Measurements from ENCODE around the gene PTPRT.

Gene PTPRT

GRCh38 chr20:43187476-43188233 lies 2.1 kb downstream of the PTPRT start:
- peak overlapping the region; percentile 67 for H3K4me3 ChIP-seq (ENCODE audit: low read depth, low read length)
- H3K9me3 ChIP-seq (ENCODE audit: control insufficient read depth, insufficient read depth, low read depth, low read length), result no peaks in the 10 kb centered on the region
- H3K4me1 ChIP-seq (ENCODE audit: control insufficient read depth, insufficient read depth, low read length), result peaks cover 5% of the 10 kb centered on the region; the same call in 1 of the 2 replicates
- no peak overlapping the region for H3K27ac ChIP-seq (ENCODE audit: low read depth, low read length)
- H3K9ac ChIP-seq (ENCODE audit: low read length), result no peak overlapping the region
- no peaks in the 10 kb centered on the region for H3K36me3 ChIP-seq (ENCODE audit: control insufficient read depth, insufficient read depth, low read length)
- peaks cover 82% of the 10 kb centered on the region for H3K27me3 ChIP-seq (ENCODE audit: control insufficient read depth, insufficient read depth, low read length)

- peaks cover 5% of the 10 kb centered on the region; the same call in 1 of the 2 replicates for H3K4me1 ChIP-seq (ENCODE audit: control insufficient read depth, insufficient read depth, low read length)
- H3K27ac ChIP-seq (ENCODE audit: low read depth, low read length), result no peak overlapping the region
- H3K9me3 ChIP-seq (ENCODE audit: control insufficient read depth, insufficient read depth, low read depth, low read length), result no peaks in the 10 kb centered on the region
- H3K36me3 ChIP-seq (ENCODE audit: control insufficient read depth, insufficient read depth, low read length), result no peaks in the 10 kb centered on the region
- H3K27me3 ChIP-seq (ENCODE audit: control insufficient read depth, insufficient read depth, low read length), result peaks cover 70% of the 10 kb centered on the region
- no peak overlapping the region for H3K4me3 ChIP-seq (ENCODE audit: low read depth, low read length)
- no peak overlapping the region for H3K9ac ChIP-seq (ENCODE audit: low read length)
Observed at GRCh38 chr20:43186312-43186711, 3.4 kb downstream of the PTPRT start.

- Histone ChIP-seq H3K4me3 (ENCODE audit: low read depth, low read length) (no peak overlapping the region), H3K36me3 (ENCODE audit: control insufficient read depth, insufficient read depth, low read length) (no peaks in the 10 kb centered on the region), H3K9ac (ENCODE audit: low read length) (no peak overlapping the region), H3K27ac (ENCODE audit: low read depth, low read length) (no peak overlapping the region), H3K9me3 (ENCODE audit: control insufficient read depth, insufficient read depth, low read depth, low read length) (no peaks in the 10 kb centered on the region), H3K27me3 (ENCODE audit: control insufficient read depth, insufficient read depth, low read length) (peaks cover 66% of the 10 kb centered on the region), H3K4me1 (ENCODE audit: control insufficient read depth, insufficient read depth, low read length) (peaks cover 5% of the 10 kb centered on the region; the same call in 1 of the 2 replicates)
Observed at GRCh38 chr20:43185901-43186300, 3.8 kb downstream of the PTPRT start.

- Histone ChIP-seq H3K4me1 (ENCODE audit: control insufficient read depth, insufficient read depth, low read length) (peaks cover 5% of the 10 kb centered on the region; the same call in 1 of the 2 replicates), H3K9ac (ENCODE audit: low read length) (no peak overlapping the region), H3K36me3 (ENCODE audit: control insufficient read depth, insufficient read depth, low read length) (no peaks in the 10 kb centered on the region), H3K4me3 (ENCODE audit: low read depth, low read length) (no peak overlapping the region), H3K27me3 (ENCODE audit: control insufficient read depth, insufficient read depth, low read length) (peaks cover 45% of the 10 kb centered on the region), H3K9me3 (ENCODE audit: control insufficient read depth, insufficient read depth, low read depth, low read length) (no peaks in the 10 kb centered on the region), H3K27ac (ENCODE audit: low read depth, low read length) (no peak overlapping the region)
Observed at GRCh38 chr20:43183536-43184070, 6.1 kb downstream of the PTPRT start.

DNA sequence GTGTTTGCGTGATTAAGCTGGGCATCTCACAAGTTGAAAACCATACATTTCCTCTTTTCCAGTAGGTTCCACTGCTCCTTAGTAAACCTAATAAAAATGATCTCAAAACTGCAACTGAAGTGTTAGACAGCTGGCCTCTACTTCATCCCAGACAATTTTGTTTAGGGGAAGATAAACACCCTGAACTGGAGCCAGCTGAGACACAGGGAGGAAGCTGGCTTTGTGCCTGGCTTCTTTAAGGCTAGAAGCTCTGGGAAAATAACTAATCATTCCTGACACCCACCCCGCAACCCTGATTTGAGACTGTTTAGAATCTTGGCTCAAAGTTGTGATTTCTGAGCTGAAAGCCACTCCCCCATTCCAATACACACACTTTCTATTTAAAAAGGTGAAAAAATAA lies 11.6 kb downstream of the PTPRT start:
- no peaks in the 10 kb centered on the region for H3K36me3 ChIP-seq (ENCODE audit: control insufficient read depth, insufficient read depth, low read length)
- H3K4me3 ChIP-seq (ENCODE audit: low read depth, low read length), result no peak overlapping the region
- no peaks in the 10 kb centered on the region for H3K4me1 ChIP-seq (ENCODE audit: control insufficient read depth, insufficient read depth, low read length)
- no peak overlapping the region for H3K9ac ChIP-seq (ENCODE audit: low read length)
- no peak overlapping the region for H3K27ac ChIP-seq (ENCODE audit: low read depth, low read length)
- no peaks in the 10 kb centered on the region for H3K9me3 ChIP-seq (ENCODE audit: control insufficient read depth, insufficient read depth, low read depth, low read length)
- H3K27me3 ChIP-seq (ENCODE audit: control insufficient read depth, insufficient read depth, low read length), result peaks cover 11% of the 10 kb centered on the region

DNA sequence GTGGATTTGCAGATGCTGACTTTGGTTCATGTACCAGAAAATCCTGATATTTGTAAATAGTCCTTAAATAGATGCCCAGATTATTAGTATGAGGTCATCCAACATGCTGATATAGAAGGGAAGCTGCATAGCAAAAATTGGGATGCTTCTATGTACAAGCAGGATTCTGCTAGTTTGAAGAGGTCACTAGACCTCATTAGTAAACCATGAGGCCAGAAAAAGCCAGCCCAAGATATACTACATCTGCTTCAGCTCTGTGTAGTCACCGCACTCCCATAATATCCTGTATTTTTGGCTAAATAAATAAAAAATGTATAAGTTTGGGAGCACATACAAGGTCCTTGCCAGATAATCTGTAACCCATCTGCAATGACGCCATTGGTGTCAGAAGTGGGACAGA lies 13.0 kb downstream of the PTPRT start:
- H3K36me3 ChIP-seq (ENCODE audit: control insufficient read depth, insufficient read depth, low read length), result no peaks in the 10 kb centered on the region
- no peaks in the 10 kb centered on the region for H3K4me1 ChIP-seq (ENCODE audit: control insufficient read depth, insufficient read depth, low read length)
- peaks cover 22% of the 10 kb centered on the region for H3K27me3 ChIP-seq (ENCODE audit: control insufficient read depth, insufficient read depth, low read length)
- no peak overlapping the region for H3K27ac ChIP-seq (ENCODE audit: low read depth, low read length)
- no peaks in the 10 kb centered on the region for H3K9me3 ChIP-seq (ENCODE audit: control insufficient read depth, insufficient read depth, low read depth, low read length)
- H3K9ac ChIP-seq (ENCODE audit: low read length), result no peak overlapping the region
- H3K4me3 ChIP-seq (ENCODE audit: low read depth, low read length), result no peak overlapping the region

DNA sequence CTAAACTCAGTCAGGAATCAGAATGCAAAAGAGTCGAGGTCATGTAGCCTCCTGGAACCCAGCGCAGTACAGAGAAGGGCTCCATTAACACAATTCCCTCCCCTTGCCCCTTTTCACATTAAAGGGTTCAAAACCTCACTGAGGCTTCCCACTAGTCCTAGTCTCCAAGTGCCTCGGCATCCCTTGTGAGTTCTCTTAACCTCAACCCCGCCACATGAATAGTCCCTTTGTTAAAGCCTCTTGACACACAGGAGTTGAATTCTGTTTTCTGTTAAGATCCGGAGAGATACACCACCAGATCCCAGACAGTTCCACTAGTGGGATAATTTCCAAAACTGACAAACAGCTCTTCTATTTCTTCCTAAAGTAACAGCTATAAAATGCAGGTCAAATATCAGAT lies 17.8 kb downstream of the PTPRT start:
- H3K9me3 ChIP-seq (ENCODE audit: control insufficient read depth, insufficient read depth, low read depth, low read length), result no peaks in the 10 kb centered on the region
- H3K9ac ChIP-seq (ENCODE audit: low read length), result no peak overlapping the region
- H3K27me3 ChIP-seq (ENCODE audit: control insufficient read depth, insufficient read depth, low read length), result peaks cover 45% of the 10 kb centered on the region
- no peaks in the 10 kb centered on the region for H3K4me1 ChIP-seq (ENCODE audit: control insufficient read depth, insufficient read depth, low read length)
- H3K4me3 ChIP-seq (ENCODE audit: low read depth, low read length), result no peak overlapping the region
- no peak overlapping the region for H3K27ac ChIP-seq (ENCODE audit: low read depth, low read length)
- no peaks in the 10 kb centered on the region for H3K36me3 ChIP-seq (ENCODE audit: control insufficient read depth, insufficient read depth, low read length)

GRCh38 chr20:43170771-43171170 lies 18.9 kb downstream of the PTPRT start:
- no peak overlapping the region for H3K4me3 ChIP-seq (ENCODE audit: low read depth, low read length)
- no peaks in the 10 kb centered on the region for H3K4me1 ChIP-seq (ENCODE audit: control insufficient read depth, insufficient read depth, low read length)
- H3K9me3 ChIP-seq (ENCODE audit: control insufficient read depth, insufficient read depth, low read depth, low read length), result no peaks in the 10 kb centered on the region
- no peak overlapping the region for H3K27ac ChIP-seq (ENCODE audit: low read depth, low read length)
- H3K9ac ChIP-seq (ENCODE audit: low read length), result no peak overlapping the region
- H3K36me3 ChIP-seq (ENCODE audit: control insufficient read depth, insufficient read depth, low read length), result no peaks in the 10 kb centered on the region
- H3K27me3 ChIP-seq (ENCODE audit: control insufficient read depth, insufficient read depth, low read length), result peaks cover 45% of the 10 kb centered on the region

DNA sequence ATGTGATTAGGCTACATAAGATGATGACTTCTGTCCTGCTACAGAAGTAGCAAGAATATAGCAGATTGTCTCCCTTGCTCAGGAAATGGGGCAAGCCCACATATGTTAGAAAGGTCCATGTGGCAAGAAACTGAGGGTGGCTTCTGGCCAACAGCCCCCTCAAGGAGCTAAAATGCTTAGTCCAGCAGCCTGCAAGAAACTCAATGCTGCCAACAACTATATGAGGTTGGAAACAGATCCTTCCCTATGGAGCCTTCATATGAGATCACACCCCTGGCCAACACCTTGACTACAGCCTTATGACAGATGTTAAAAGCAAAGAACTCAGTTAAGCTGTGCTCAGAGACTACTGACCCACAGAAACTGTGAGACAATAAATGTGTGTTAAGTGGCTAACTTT lies 22.1 kb downstream of the PTPRT start:
- H3K27me3 ChIP-seq (ENCODE audit: control insufficient read depth, insufficient read depth, low read length), result peaks cover 32% of the 10 kb centered on the region
- H3K9ac ChIP-seq (ENCODE audit: low read length), result no peak overlapping the region
- H3K4me3 ChIP-seq (ENCODE audit: low read depth, low read length), result no peak overlapping the region
- no peaks in the 10 kb centered on the region for H3K36me3 ChIP-seq (ENCODE audit: control insufficient read depth, insufficient read depth, low read length)
- no peaks in the 10 kb centered on the region for H3K9me3 ChIP-seq (ENCODE audit: control insufficient read depth, insufficient read depth, low read depth, low read length)
- H3K4me1 ChIP-seq (ENCODE audit: control insufficient read depth, insufficient read depth, low read length), result no peaks in the 10 kb centered on the region
- H3K27ac ChIP-seq (ENCODE audit: low read depth, low read length), result no peak overlapping the region

GRCh38 chr20:43167021-43167420 lies 22.7 kb downstream of the PTPRT start:
- Histone ChIP-seq H3K27me3 (ENCODE audit: control insufficient read depth, insufficient read depth, low read length) (peaks cover 26% of the 10 kb centered on the region; the same call in 1 of the 2 replicates), H3K9ac (ENCODE audit: low read length) (no peak overlapping the region), H3K4me1 (ENCODE audit: control insufficient read depth, insufficient read depth, low read length) (no peaks in the 10 kb centered on the region), H3K9me3 (ENCODE audit: control insufficient read depth, insufficient read depth, low read depth, low read length) (no peaks in the 10 kb centered on the region), H3K4me3 (ENCODE audit: low read depth, low read length) (no peak overlapping the region), H3K36me3 (ENCODE audit: control insufficient read depth, insufficient read depth, low read length) (no peaks in the 10 kb centered on the region), H3K27ac (ENCODE audit: low read depth, low read length) (no peak overlapping the region)

DNA sequence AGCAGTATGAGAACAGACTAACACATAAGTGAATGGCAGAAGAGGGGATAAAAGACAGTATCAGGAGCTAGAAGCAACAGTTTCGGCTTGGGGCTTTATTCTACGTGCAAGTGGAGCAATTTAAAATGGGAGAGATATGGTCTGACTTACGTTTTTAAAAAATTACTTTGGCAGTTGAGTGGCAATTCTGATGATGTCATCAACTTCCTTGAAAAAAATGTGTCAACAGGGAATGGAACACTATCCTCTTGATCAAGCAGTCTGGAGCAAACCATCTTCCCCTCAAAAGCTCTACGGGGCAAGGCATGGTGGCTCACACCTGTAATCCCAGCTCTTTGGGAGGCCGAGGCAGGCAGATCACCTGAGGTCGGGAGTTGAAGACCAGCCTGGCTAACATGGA lies 24.1 kb downstream of the PTPRT start:
- no peaks in the 10 kb centered on the region for H3K36me3 ChIP-seq (ENCODE audit: control insufficient read depth, insufficient read depth, low read length)
- peaks cover 15% of the 10 kb centered on the region; the same call in 1 of the 2 replicates for H3K27me3 ChIP-seq (ENCODE audit: control insufficient read depth, insufficient read depth, low read length)
- no peak overlapping the region for H3K4me3 ChIP-seq (ENCODE audit: low read depth, low read length)
- no peak overlapping the region for H3K27ac ChIP-seq (ENCODE audit: low read depth, low read length)
- H3K9ac ChIP-seq (ENCODE audit: low read length), result no peak overlapping the region
- no peaks in the 10 kb centered on the region for H3K4me1 ChIP-seq (ENCODE audit: control insufficient read depth, insufficient read depth, low read length)
- no peaks in the 10 kb centered on the region for H3K9me3 ChIP-seq (ENCODE audit: control insufficient read depth, insufficient read depth, low read depth, low read length)

Data from HUES6 (cell line).